ENCODE measurements around the gene GPATCH2. TPM values are rescaled to one million over a fixed set of nuclear protein-coding genes. Genes with fewer than 3 reads are reported as not detected.

GPATCH2 gene
- total RNA-seq, 4 donors from 2014 or later = 10.5 to 33.2 (median 13.7) TPM

- Histone ChIP-seq H3K27me3 (no peaks in the 10 kb centered on the region), H3K4me1 (no peaks in the 10 kb centered on the region), H3K4me3 (no peak overlapping the region), H3K9me3 (no peaks in the 10 kb centered on the region), H3K36me3 (peaks cover 2% of the 10 kb centered on the region), H3K27ac (no peak overlapping the region)
- 94% methylated on average over 2 of the region's 2 CpGs for WGBS
- no peak for DNase-seq (ENCODE audit: low spot score in 2 of 2)
- TF ChIP-seq POLR2AphosphoS5 (IDR thresholded peaks at IDR 0.05) (no peak), EP300 (IDR thresholded peaks at IDR 0.05) (no peak)
Measured at GRCh38 chr1:217506878-217507277, 124.0 kb downstream of the GPATCH2 start.

DNA sequence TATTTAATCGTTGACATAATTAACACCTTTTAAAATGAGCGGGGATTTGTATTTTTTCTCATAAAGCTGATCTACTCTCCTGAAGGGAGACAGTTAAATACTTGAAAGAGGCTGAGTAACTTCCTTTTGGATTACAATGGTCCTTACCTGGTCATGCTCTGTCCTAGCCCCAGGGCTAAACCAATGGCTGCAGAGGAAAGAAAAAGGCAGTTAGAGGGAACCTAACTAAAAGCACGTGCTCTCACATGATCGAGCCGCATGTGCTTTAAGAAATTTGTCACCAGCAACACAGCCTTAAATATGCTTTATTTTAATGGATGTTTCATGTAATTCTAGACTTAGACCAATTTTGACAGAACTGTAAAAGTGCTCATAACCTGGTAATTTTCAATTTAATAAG, 132.7 kb downstream of the GPATCH2 start:
- Histone ChIP-seq H3K4me3 (no peak overlapping the region), H3K4me1 (no peaks in the 10 kb centered on the region), H3K36me3 (peaks cover 6% of the 10 kb centered on the region), H3K27me3 (no peaks in the 10 kb centered on the region), H3K9me3 (no peaks in the 10 kb centered on the region), H3K27ac (no peak overlapping the region)
- TF ChIP-seq POLR2A (IDR thresholded peaks at IDR 0.05) (no peak), EP300 (IDR thresholded peaks at IDR 0.05) (no peak), POLR2AphosphoS5 (IDR thresholded peaks at IDR 0.05) (no peak)
- TF ChIP-seq, protein P1, sequence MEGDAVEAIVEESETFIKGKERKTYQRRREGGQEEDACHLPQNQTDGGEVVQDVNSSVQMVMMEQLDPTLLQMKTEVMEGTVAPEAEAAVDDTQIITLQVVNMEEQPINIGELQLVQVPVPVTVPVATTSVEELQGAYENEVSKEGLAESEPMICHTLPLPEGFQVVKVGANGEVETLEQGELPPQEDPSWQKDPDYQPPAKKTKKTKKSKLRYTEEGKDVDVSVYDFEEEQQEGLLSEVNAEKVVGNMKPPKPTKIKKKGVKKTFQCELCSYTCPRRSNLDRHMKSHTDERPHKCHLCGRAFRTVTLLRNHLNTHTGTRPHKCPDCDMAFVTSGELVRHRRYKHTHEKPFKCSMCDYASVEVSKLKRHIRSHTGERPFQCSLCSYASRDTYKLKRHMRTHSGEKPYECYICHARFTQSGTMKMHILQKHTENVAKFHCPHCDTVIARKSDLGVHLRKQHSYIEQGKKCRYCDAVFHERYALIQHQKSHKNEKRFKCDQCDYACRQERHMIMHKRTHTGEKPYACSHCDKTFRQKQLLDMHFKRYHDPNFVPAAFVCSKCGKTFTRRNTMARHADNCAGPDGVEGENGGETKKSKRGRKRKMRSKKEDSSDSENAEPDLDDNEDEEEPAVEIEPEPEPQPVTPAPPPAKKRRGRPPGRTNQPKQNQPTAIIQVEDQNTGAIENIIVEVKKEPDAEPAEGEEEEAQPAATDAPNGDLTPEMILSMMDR (IDR thresholded peaks at IDR 0.05) = no peak
- WGBS = 94% methylated on average over 5 of the region's 5 CpGs
- DNase-seq (ENCODE audit: low spot score in 2 of 2) = no peak

DNA sequence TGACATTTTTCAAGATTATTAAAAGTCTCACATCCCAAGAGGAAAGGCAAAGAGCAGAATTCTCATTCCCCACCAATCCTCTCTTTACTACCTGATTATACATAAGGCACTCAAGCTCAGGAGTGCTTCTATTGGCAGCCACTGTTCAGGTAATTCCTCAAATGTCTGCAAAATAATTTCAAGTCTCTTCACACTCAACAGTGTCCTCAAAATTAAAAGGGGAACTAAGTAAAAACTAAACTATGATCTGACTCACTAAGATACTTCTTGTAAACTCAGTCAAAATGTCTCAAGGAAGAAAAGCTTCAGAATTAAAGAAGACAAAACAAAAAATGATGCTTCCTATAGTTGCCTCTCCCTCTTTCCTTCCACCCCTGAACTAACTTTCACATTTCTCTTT, 135.6 kb downstream of the GPATCH2 start:
- H3K4me1 ChIP-seq = no peaks in the 10 kb centered on the region

DNA sequence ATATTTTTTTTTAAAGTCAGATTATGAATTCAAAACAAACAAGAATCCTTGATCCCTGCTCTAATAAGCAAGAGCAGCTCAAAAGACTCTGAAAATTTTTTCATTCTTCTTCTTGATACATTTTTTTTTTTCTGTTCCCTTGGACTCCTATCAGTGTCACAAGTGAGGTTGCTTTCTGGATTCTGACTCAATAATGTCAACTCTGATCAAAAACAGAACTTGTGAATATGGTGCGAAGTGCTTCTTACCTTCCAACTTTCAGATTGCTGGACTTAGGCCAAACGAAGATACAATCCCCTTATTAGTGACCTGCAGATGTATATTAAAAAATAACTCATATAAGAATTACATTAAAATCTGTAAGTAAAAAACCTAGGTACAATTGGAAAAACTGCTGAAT, 136.1 kb downstream of the GPATCH2 start:
- Histone ChIP-seq H3K9me3 (no peaks in the 10 kb centered on the region), H3K27me3 (no peaks in the 10 kb centered on the region), H3K27ac (no peak overlapping the region), H3K4me1 (no peaks in the 10 kb centered on the region), H3K36me3 (peaks cover 13% of the 10 kb centered on the region), H3K4me3 (no peak overlapping the region)
- no peak for DNase-seq (ENCODE audit: low spot score in 2 of 2)
- TF ChIP-seq POLR2A (IDR thresholded peaks at IDR 0.05) = no peak
- TF ChIP-seq, protein P1 (IDR thresholded peaks at IDR 0.05) = no peak
- no peak for TF ChIP-seq EP300 (IDR thresholded peaks at IDR 0.05)
- no peak for TF ChIP-seq POLR2AphosphoS5 (IDR thresholded peaks at IDR 0.05)
- 93% methylated on average over 2 of the region's 2 CpGs for WGBS

More for the DNA sequence above, 135.6 kb downstream of the GPATCH2 start:
- Histone ChIP-seq H3K27ac (no peak overlapping the region), H3K36me3 (peaks cover 13% of the 10 kb centered on the region), H3K27me3 (no peaks in the 10 kb centered on the region), H3K9me3 (no peaks in the 10 kb centered on the region), H3K4me3 (no peak overlapping the region)
- TF ChIP-seq EP300 (IDR thresholded peaks at IDR 0.05) = no peak
- no peak for TF ChIP-seq POLR2AphosphoS5 (IDR thresholded peaks at IDR 0.05)
- TF ChIP-seq, protein P1 (IDR thresholded peaks at IDR 0.05) = no peak
- no peak for TF ChIP-seq POLR2A (IDR thresholded peaks at IDR 0.05)
- DNase-seq (ENCODE audit: low spot score in 2 of 2) = no peak

GRCh38 chr1:217493290-217493689, 137.6 kb downstream of the GPATCH2 start:
- Histone ChIP-seq H3K27me3 (no peaks in the 10 kb centered on the region), H3K36me3 (peaks cover 13% of the 10 kb centered on the region), H3K4me3 (no peak overlapping the region), H3K4me1 (no peaks in the 10 kb centered on the region), H3K9me3 (no peaks in the 10 kb centered on the region), H3K27ac (no peak overlapping the region)
- TF ChIP-seq EP300 (IDR thresholded peaks at IDR 0.05) = no peak
- no peak for DNase-seq (ENCODE audit: low spot score in 2 of 2)
- 94% methylated on average over 1 of the region's 1 CpG for WGBS

DNA sequence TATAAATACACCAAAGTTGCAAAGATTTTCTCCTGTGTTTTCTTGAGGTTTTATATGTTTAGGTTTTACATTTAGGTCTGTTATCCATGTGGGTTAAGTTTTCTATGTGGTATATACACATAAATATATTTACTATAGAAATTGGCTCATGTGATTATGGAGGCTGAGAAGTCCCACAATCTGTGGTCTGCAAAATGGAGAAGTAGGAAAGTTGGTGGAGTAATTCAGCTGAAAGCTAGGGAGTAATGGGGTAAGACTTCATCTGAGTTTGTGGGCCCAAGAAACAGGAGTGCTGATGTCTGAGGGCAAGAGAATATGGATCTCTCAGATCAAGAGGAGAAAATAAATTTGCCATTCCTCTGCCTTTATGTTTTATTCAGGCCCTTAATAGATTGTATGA, 146.0 kb downstream of the GPATCH2 start:
- H3K27ac ChIP-seq = no peak overlapping the region
- no peak for TF ChIP-seq EP300 (IDR thresholded peaks at IDR 0.05)
- no peak for TF ChIP-seq POLR2A (IDR thresholded peaks at IDR 0.05)
- TF ChIP-seq, protein P1 (IDR thresholded peaks at IDR 0.05) = no peak
- TF ChIP-seq POLR2AphosphoS5 (IDR thresholded peaks at IDR 0.05) = no peak
- H3K4me1 ChIP-seq = no peaks in the 10 kb centered on the region
- no peak for DNase-seq (ENCODE audit: low spot score in 2 of 2)
- no peak overlapping the region for H3K4me3 ChIP-seq
- H3K36me3 ChIP-seq = peaks cover 18% of the 10 kb centered on the region
- no peaks in the 10 kb centered on the region for H3K27me3 ChIP-seq
- H3K9me3 ChIP-seq = no peaks in the 10 kb centered on the region

Measured in suprapubic skin (tissue), 4 donors.